Measurements from ENCODE around the gene FILIP1.

- TF ChIP-seq CTCF (IDR thresholded peaks at IDR 0.05; ENCODE audit: insufficient read depth, low read length, poor library complexity, severe bottlenecking) = no peak
- no peak for TF ChIP-seq EZH2phosphoT487 (conservative IDR thresholded peaks at IDR 0.05; ENCODE audit: low read length)
Observed at GRCh38 chr6:75329703-75330102, 163.9 kb downstream of the FILIP1 start.

Data from SU-DHL-6 (cell line).